ENCODE data around the gene HCRT.

HCRT gene

GRCh38 chr17:42182927-42183734 lies 2.1 kb downstream of the HCRT start:
- peak overlapping the region; percentile 79 for H3K4me3 ChIP-seq (ENCODE audit: low read length)
- DNase-seq (ENCODE audit: low read depth, low spot score): no peak

DNA sequence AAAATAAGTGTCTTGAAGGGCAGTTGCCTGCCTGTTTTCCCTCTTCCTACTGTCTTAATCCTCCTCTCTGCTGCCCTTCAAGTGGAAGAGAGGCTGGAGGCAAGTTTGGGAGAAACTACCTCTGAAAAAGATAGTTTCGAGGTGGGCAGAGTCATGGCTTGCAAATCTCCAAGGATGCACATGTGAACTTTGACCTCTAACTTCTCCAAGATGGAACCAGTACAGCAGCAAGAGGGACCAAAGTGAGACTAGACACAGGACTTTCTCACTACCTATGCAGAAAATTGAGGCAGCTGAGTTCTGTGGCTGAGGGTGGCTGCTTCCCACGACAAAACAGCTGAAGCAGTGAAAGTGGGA lies 3.4 kb downstream of the HCRT start:
- no peak overlapping the region; the same call in 1 of the 2 replicates for H3K4me3 ChIP-seq (ENCODE audit: low read length)
- DNase-seq (ENCODE audit: low read depth, low spot score): no peak

DNA sequence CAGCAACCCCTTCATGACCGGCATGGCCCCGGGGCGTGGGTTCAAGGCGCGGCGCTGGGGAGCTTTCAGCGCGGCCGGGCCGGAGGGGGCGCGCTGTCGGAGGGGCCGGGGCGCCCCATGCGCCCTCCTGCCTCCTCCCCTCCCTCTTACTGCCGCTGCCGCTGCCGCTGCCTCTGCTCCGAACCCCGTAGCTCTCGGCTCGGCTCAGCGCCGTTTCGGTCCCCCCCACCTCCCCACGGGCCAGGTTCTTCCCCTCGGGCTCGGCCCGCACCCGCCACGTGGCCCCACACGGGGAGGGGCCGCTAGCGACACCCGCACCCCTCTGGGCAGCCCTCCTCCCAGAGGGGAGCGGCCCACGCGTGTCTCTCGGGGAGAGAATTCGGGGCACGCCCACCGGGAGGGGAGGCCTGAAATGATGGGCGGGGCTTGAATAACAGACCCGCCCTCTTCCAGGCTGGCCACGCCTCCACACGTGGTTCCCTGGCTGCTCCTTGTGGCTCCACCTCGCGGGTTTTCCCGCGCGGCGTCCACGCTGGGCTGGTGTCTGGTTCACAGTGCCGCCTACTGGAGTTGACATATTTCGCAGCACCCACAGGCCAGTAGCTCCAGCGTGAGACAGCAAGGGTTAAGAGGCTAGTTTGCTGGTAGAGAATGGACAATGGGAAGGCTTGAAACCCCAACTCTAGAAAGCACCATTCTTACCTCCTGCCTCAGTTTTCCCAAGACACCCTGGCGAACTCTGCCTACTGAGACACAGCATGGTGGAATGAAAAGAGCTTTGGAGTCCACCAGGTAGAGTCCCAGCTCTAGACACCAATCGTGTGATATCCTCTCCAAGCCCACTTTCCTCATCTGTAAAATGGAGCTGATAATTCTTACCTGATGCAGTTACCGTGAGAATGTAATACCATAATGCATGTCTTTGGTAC lies 4.1 kb downstream of the HCRT start, which contains the start of gene KCNH4:
Gene KCNH4, minus strand, starts transcription at position 221 of the 929 bp plus-strand sequence. Its CDS starts 197 bp downstream, at position 24.
- H3K4me3 ChIP-seq (ENCODE audit: low read length): peak within 1 kb of the TSS; percentile 22
- peak; percentile 83 for DNase-seq (ENCODE audit: low read depth, low spot score)

DNA sequence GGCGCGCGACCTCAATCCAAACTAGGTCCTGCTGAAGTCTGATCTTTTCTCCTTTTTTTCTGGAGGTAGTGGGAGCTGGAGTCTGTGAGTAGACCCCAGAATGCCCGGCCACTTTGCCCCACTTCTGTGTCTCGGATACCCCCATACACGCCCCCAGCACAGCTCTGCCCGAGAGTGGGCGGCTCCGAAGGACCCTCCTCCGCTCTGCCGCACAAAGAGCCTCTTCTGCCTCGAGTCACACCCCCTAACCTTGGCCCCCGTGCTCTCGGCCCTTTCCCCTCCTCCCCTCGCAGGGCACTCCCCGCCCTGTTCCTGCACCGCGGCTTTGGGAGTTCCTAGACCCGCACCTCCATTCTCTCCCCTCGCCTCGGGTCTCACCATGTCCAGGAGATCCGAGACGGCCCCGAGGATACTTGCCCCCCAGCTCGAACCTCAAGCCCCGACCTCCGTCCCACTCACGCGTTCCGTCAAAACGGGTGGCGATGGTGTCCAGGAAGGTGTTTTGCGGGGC lies 4.8 kb downstream of the HCRT start:
- DNase-seq (ENCODE audit: low read depth, low spot score): no peak
- no peak overlapping the region for H3K4me3 ChIP-seq (ENCODE audit: low read length)

- H3K4me3 ChIP-seq (ENCODE audit: low read length): no peak overlapping the region
Observed at GRCh38 chr17:42179911-42180410, 5.3 kb downstream of the HCRT start.

GRCh38 chr17:42179335-42179734 lies 5.9 kb downstream of the HCRT start:
- H3K4me3 ChIP-seq (ENCODE audit: low read length): no peak overlapping the region
- no peak for DNase-seq (ENCODE audit: low read depth, low spot score)

More at GRCh38 chr17:42179911-42180410, 5.3 kb downstream of the HCRT start:
- DNase-seq (ENCODE audit: low read depth, low spot score): no peak

GRCh38 chr17:42178817-42179216 lies 6.4 kb downstream of the HCRT start:
- no peak overlapping the region for H3K4me3 ChIP-seq (ENCODE audit: low read length)
- no peak for DNase-seq (ENCODE audit: low read depth, low spot score)

- DNase-seq (ENCODE audit: low read depth, low spot score): no peak
- no peak overlapping the region for H3K4me3 ChIP-seq (ENCODE audit: low read length)
Observed at GRCh38 chr17:42177684-42178083, 7.6 kb downstream of the HCRT start.

- no peak for DNase-seq (ENCODE audit: low read depth, low spot score)
- no peak overlapping the region for H3K4me3 ChIP-seq (ENCODE audit: low read length)
Observed at GRCh38 chr17:42174126-42174783, 11.0 kb downstream of the HCRT start.

DNA sequence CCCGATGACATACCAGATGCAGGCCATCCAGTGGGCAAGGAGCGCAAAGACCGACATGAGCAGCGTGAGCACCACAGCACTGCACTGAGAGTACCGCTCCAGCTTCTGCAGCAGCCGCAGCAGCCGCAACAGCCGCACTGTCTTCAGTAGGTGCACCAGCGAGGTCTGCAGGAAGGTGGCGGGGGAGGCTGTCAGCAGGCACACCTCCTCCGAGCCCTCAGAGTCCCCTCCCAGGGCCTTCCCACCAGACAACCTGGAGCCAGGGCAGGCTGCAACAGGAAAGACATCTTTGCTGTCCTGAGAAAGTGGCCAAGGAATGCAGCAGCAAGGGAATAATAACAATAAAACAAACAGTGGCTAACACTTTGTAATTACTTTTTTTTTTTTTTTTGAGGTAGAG lies 13.4 kb downstream of the HCRT start:
- DNase-seq (ENCODE audit: low read depth, low spot score): peak; percentile 62
- H3K4me3 ChIP-seq (ENCODE audit: low read length): no peak overlapping the region

GRCh38 chr17:42169351-42169750 lies 15.9 kb downstream of the HCRT start:
- no peak for DNase-seq (ENCODE audit: low read depth, low spot score)
- H3K4me3 ChIP-seq (ENCODE audit: low read length): no peak overlapping the region

GRCh38 chr17:42167807-42168206 lies 17.4 kb downstream of the HCRT start:
- H3K4me3 ChIP-seq (ENCODE audit: low read length): no peak overlapping the region
- DNase-seq (ENCODE audit: low read depth, low spot score): no peak

GRCh38 chr17:42166196-42166763 lies 19.0 kb downstream of the HCRT start:
- DNase-seq (ENCODE audit: low read depth, low spot score): no peak
- no peak overlapping the region for H3K4me3 ChIP-seq (ENCODE audit: low read length)

GRCh38 chr17:42165751-42166150 lies 19.5 kb downstream of the HCRT start:
- no peak overlapping the region for H3K4me3 ChIP-seq (ENCODE audit: low read length)
- DNase-seq (ENCODE audit: low read depth, low spot score): no peak

DNA sequence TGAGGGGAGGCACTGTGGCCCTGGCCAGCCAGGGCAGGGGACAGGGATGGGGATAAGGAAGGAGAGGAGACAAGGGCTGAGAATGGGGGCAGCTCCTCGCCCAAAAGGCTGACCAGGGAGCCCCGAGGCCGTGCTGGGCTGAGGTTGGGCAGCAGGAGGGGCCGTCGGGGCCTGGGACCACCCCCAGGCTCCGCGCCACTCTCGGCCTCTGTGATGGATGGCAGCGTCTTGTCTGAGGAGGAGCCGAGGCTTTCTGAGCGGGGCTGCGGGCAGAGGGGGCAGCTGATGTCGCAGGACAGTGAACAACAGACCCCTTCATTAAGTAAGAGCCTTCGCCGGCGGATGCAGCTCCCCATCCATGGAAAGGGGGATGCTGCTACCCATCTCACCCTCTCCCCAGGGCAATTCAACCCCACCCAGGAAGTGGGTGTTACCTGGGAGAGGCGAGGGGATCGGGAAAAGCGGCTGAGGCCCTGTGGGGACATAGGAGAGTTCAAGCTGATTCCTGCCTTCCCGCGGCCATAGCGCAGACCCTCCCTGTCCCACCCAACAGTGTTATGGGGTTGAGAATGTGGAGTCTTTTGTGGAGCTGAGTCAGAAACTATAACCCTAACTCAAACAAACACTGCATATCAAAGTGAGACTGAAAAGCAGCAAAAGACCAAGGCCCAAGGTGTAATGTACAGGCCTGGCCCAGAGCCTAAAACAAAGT lies 21.4 kb downstream of the HCRT start:
- H3K4me3 ChIP-seq (ENCODE audit: low read length): no peak overlapping the region
- no peak for DNase-seq (ENCODE audit: low read depth, low spot score)

- no peak for DNase-seq (ENCODE audit: low read depth, low spot score)
- no peak overlapping the region for H3K4me3 ChIP-seq (ENCODE audit: low read length)
Observed at GRCh38 chr17:42163113-42163512, 22.1 kb downstream of the HCRT start.

DNA sequence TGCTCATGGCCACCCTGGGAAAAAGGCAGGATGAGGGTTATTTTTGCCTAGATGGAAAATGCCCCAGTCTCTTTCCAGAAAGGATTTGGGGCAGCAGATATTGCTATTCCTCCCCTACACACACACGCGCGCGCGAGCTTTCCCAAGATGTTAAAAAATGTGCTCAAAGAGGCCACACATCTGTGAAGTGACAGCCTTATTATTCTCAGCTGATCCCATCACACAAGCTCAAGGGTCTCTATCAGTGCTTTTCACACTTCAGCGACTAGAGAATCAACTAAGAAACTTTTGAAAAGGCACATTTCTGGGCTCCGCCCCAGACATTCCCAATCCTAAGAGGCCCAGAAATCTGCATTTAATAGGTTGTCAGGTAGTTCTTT lies 24.7 kb downstream of the HCRT start:
- no peak for DNase-seq (ENCODE audit: low read depth, low spot score)
- H3K4me3 ChIP-seq (ENCODE audit: low read length): no peak overlapping the region

GRCh38 chr17:42159796-42160530 lies 25.3 kb downstream of the HCRT start:
- DNase-seq (ENCODE audit: low read depth, low spot score): no peak
- H3K4me3 ChIP-seq (ENCODE audit: low read length): no peak overlapping the region
